Astrocyte of the cerebellum (primary cell): ENCODE measurements around the gene ATP23.
A peak's percentile ranks its signal among the peaks of the same experiment; 100 is the strongest.

ENCODE experiments used
- DNase-seq: peaks from one replicate; pipeline ENCODE4 v3.0.0-alpha.2; 2011; ENCODE audit warnings: low read depth
- H3K4me3 ChIP-seq: 2 replicates; pipeline ENCODE4 v1.5.1; 2011; ENCODE audit warnings: mild to moderate bottlenecking, low read depth, low read length, moderate library complexity
- CTCF ChIP-seq: IDR thresholded peaks from 2 replicates; pipeline ENCODE4 v1.5.1; 2012; ENCODE audit warnings: low read length, low read depth, moderate library complexity, mild to moderate bottlenecking; ENCODE audit errors: missing control alignments
- in situ Hi-C: cut with HindIII; loops from 2 replicates; pipeline ENCODE4 v1.10.0; 2017; ENCODE audit warnings: low sequenced_read_pairs

Gene ATP23

GRCh38 chr12:57941165-57941894 lies at the start of gene ATP23:
TSS of gene ATP23 (plus strand) at chr12:57941567. CDS start at chr12:57941702, 135 bp downstream.
- in situ Hi-C loops = no loop called here
- TF ChIP-seq CTCF = no peak
- H3K4me3 ChIP-seq = peak within 1 kb of the TSS; percentile 62
- peak; percentile 32 for DNase-seq

GRCh38 chr12:57892232-57892972 lies 49.0 kb upstream of the ATP23 start:
- no peak overlapping the region for H3K4me3 ChIP-seq
- DNase-seq = no peak
- in situ Hi-C loops = no loop called here
- no peak for TF ChIP-seq CTCF

- DNase-seq = peak; percentile 88
Measured at GRCh38 chr12:57893431-57894353, 47.7 kb upstream of the ATP23 start.

GRCh38 chr12:57894399-57895292 lies 46.7 kb upstream of the ATP23 start:
- in situ Hi-C loops = no loop called here
- peak overlapping the region; percentile 26 for H3K4me3 ChIP-seq
- no peak for DNase-seq
- TF ChIP-seq CTCF = no peak

More at GRCh38 chr12:57893431-57894353, 47.7 kb upstream of the ATP23 start:
- peak overlapping the region; percentile 26 for H3K4me3 ChIP-seq
- TF ChIP-seq CTCF = no peak
- in situ Hi-C loops = no loop called here

GRCh38 chr12:57895389-57896114 lies 45.8 kb upstream of the ATP23 start:
- H3K4me3 ChIP-seq = no peak overlapping the region
- DNase-seq = no peak
- in situ Hi-C loops = no loop called here
- no peak for TF ChIP-seq CTCF
